ENCODE results near the gene DPP4. TPM values are rescaled to one million over a fixed set of nuclear protein-coding genes. Genes with fewer than 3 reads are reported as not detected.

DPP4 gene
- polyA plus RNA-seq, 1 donor (not counting 4 experiments of a cell fraction or from before 2014, with no cell fraction given), result 1.1 TPM

GRCh38 chr2:162004031-162004430 is 70.0 kb downstream of the DPP4 start:
- H3K9ac ChIP-seq (ENCODE audit: control insufficient read depth, extremely low read depth, insufficient read depth, low read length), result no peak overlapping the region
- no peak overlapping the region for H2AFZ ChIP-seq (ENCODE audit: control insufficient read depth, low read length)
- H3K4me2 ChIP-seq (ENCODE audit: control insufficient read depth, extremely low read depth, insufficient read depth, low read depth, low read length), result no peak overlapping the region
- dilution Hi-C loops (cut with MboI; ENCODE audit: extremely low pct_ligation_motif_present, low sequenced_read_pairs), result no loop called here
- H3K79me2 ChIP-seq (ENCODE audit: control insufficient read depth, insufficient read depth, low read length), result no peaks in the 10 kb centered on the region
- TF ChIP-seq CTCF (optimal IDR thresholded peaks at IDR 0.05 in 1 of 3, IDR thresholded peaks at IDR 0.05 in 1 of 3, conservative IDR thresholded peaks at IDR 0.05 in 1 of 3; ENCODE audit: extremely low read depth in 1 of 3, insufficient read depth in 2 of 3, low read length in 3 of 3), result no peak
- DNase-seq (ENCODE audit: low read depth, low spot score) (no peak), FAIRE-seq (no peak)
- no peaks in the 10 kb centered on the region for H3K36me3 ChIP-seq (ENCODE audit: control insufficient read depth in 2 of 2, extremely low read depth in 1 of 2, insufficient read depth in 2 of 2, low read length in 2 of 2)
- no peak overlapping the region for H3K27ac ChIP-seq (ENCODE audit: control insufficient read depth, insufficient read depth, low read length)
- no peaks in the 10 kb centered on the region for H3K4me1 ChIP-seq (ENCODE audit: control insufficient read depth, extremely low read depth, insufficient read depth, low read length)
- H3K9me1 ChIP-seq (ENCODE audit: control insufficient read depth, extremely low read depth, insufficient read depth, low read length), result no peaks in the 10 kb centered on the region
- H4K20me1 ChIP-seq (ENCODE audit: control insufficient read depth, extremely low read depth, insufficient read depth, low read length), result no peaks in the 10 kb centered on the region
- no peaks in the 10 kb centered on the region for H3K27me3 ChIP-seq (ENCODE audit: control insufficient read depth, extremely low read depth, insufficient read depth, low read length)
- no peak overlapping the region for H3K4me3 ChIP-seq (ENCODE audit: control insufficient read depth in 2 of 3, extremely low read depth in 1 of 3, insufficient read depth in 2 of 3, low read depth in 1 of 3, low read length in 3 of 3)
- no peaks in the 10 kb centered on the region for H3K9me3 ChIP-seq (ENCODE audit: control insufficient read depth, low read depth, low read length)

- no peak overlapping the region for H3K27ac ChIP-seq (ENCODE audit: control insufficient read depth, insufficient read depth, low read length)
- no peaks in the 10 kb centered on the region for H3K27me3 ChIP-seq (ENCODE audit: control insufficient read depth, extremely low read depth, insufficient read depth, low read length)
- TF ChIP-seq CTCF (optimal IDR thresholded peaks at IDR 0.05 in 1 of 3, IDR thresholded peaks at IDR 0.05 in 1 of 3, conservative IDR thresholded peaks at IDR 0.05 in 1 of 3; ENCODE audit: extremely low read depth in 1 of 3, insufficient read depth in 2 of 3, low read length in 3 of 3) (no peak), EZH2 (IDR thresholded peaks at IDR 0.05; ENCODE audit: low read length) (no peak)
- no peak overlapping the region for H3K4me2 ChIP-seq (ENCODE audit: control insufficient read depth, extremely low read depth, insufficient read depth, low read depth, low read length)
- no peak overlapping the region for H3K9ac ChIP-seq (ENCODE audit: control insufficient read depth, extremely low read depth, insufficient read depth, low read length)
- DNase-seq (ENCODE audit: low read depth, low spot score) (no peak), FAIRE-seq (no peak)
- dilution Hi-C loops (cut with MboI; ENCODE audit: extremely low pct_ligation_motif_present, low sequenced_read_pairs), result no loop called here
- H2AFZ ChIP-seq (ENCODE audit: control insufficient read depth, low read length), result no peak overlapping the region
- H3K4me1 ChIP-seq (ENCODE audit: control insufficient read depth, extremely low read depth, insufficient read depth, low read length), result no peaks in the 10 kb centered on the region
- H3K9me1 ChIP-seq (ENCODE audit: control insufficient read depth, extremely low read depth, insufficient read depth, low read length), result no peaks in the 10 kb centered on the region
- H3K36me3 ChIP-seq (ENCODE audit: control insufficient read depth in 2 of 2, extremely low read depth in 1 of 2, insufficient read depth in 2 of 2, low read length in 2 of 2), result no peaks in the 10 kb centered on the region
- H4K20me1 ChIP-seq (ENCODE audit: control insufficient read depth, extremely low read depth, insufficient read depth, low read length), result no peaks in the 10 kb centered on the region
- no peaks in the 10 kb centered on the region for H3K9me3 ChIP-seq (ENCODE audit: control insufficient read depth, low read depth, low read length)
- no peaks in the 10 kb centered on the region for H3K79me2 ChIP-seq (ENCODE audit: control insufficient read depth, insufficient read depth, low read length)
- no peak overlapping the region for H3K4me3 ChIP-seq (ENCODE audit: control insufficient read depth in 2 of 3, extremely low read depth in 1 of 3, insufficient read depth in 2 of 3, low read depth in 1 of 3, low read length in 3 of 3)
Observed at GRCh38 chr2:162002623-162003235, 71.3 kb downstream of the DPP4 start.

Data from keratinocyte (primary cell).